BJ (cell line): ENCODE measurements around the gene SKI. TPM values are rescaled to one million over a fixed set of nuclear protein-coding genes. Genes with fewer than 3 reads are reported as not detected.

Experiments used
- CTCF ChIA-PET: fragments of 350-600 bp; formaldehyde crosslinking; extraction: SDS; loops from one replicate; lab custom pipeline; 2021; ENCODE audit warnings: antibody characterized with exemption, inconsistent platforms; lab: Yijun Ruan, JAX
- POLR2A ChIA-PET: fragments of 300-600 bp; sonication (Branson Sonifier 250); formaldehyde crosslinking; extraction: SDS; loops from one replicate; lab custom pipeline; 2021; ENCODE audit warnings: antibody characterized with exemption; lab: Charles Lee
- DNase-seq: peaks from one replicate; pipeline ENCODE4 v3.0.0-alpha.2; 2011; ENCODE audit warnings: low read depth
- H3K27me3 ChIP-seq: 2 replicates; pipeline ENCODE4 v1.6.0; 2011; ENCODE audit warnings: low read length; ENCODE audit not compliant: control insufficient read depth, insufficient read depth
- H3K36me3 ChIP-seq: 2 replicates; pipeline ENCODE4 v1.5.1; 2011; ENCODE audit warnings: low read length; ENCODE audit not compliant: control insufficient read depth, insufficient read depth
- H3K4me3 ChIP-seq: 2 replicates; pipeline ENCODE4 v1.5.1; 2011; ENCODE audit warnings: low read depth, mild to moderate bottlenecking, control low read depth, low read length
- polyA plus RNA-seq: library from polyadenylated mRNA; depleted of rRNA; stranded (reverse); fragments of >200 nt; gene quantifications from 2 replicates; pipeline ENCODE4 v1.2.3, GENCODE V29; 2011
- TF ChIP-seq, protein P1 (sequence below): IDR thresholded peaks from 2 replicates; pipeline ENCODE4 v1.5.1; 2011; ENCODE audit warnings: low read depth, mild to moderate bottlenecking, control low read depth, inconsistent platforms, low read length, moderate library complexity; ENCODE audit not compliant: insufficient read depth

The SKI gene
- polyA plus RNA-seq, 1 experiment = 5.1 TPM

DNA sequence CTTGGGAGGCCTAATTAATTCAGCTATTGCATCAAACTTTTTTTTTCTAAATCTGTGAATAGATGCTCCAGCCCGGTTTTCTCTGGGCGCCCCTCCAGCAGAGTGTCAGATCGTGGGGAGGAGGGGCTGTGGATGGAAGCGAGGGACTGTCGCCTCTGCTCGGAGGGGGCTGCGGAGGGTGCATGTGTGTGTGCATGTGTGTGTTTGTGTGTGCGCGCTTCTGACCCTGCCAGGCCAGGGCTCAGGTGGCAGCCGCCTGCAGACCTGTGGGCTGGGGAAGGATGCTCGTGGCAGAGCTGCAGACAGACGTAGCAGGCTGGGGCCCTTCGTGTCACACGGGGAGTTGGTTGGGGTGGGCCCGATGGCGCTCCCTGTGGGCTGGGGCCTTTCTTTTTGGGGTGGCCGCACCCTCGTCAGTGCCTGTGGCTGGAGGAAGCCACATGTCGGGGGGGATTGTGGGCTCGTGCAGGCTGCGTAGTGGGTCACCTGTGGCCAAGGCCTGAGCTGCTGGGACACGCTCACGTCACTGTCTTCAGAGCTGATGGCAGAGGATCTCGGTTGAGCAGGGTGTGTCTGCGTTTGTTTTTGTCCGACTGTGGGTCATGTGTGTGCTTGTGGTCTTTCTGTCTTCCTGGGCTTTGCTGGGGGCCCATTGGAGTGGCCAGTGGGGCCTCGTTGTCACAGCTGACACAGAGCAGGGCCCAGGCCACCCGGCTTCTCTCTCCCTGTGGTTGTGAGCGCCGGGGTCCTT, 2.8 kb downstream of the SKI start:
- POLR2A ChIA-PET = no interaction called here
- no peaks in the 10 kb centered on the region for H3K27me3 ChIP-seq
- no peak for DNase-seq
- H3K36me3 ChIP-seq = peaks cover 6% of the 10 kb centered on the region
- CTCF ChIA-PET = interaction anchor here (0.7 to 6.3 kb wide), 9 partner anchors 22 to 151 kb away, joined by 3 to 47 read pairs (median 4); partner anchors contain the start of gene FAAP20
- peak overlapping the region; percentile 80 for H3K4me3 ChIP-seq
- TF ChIP-seq, protein P1, sequence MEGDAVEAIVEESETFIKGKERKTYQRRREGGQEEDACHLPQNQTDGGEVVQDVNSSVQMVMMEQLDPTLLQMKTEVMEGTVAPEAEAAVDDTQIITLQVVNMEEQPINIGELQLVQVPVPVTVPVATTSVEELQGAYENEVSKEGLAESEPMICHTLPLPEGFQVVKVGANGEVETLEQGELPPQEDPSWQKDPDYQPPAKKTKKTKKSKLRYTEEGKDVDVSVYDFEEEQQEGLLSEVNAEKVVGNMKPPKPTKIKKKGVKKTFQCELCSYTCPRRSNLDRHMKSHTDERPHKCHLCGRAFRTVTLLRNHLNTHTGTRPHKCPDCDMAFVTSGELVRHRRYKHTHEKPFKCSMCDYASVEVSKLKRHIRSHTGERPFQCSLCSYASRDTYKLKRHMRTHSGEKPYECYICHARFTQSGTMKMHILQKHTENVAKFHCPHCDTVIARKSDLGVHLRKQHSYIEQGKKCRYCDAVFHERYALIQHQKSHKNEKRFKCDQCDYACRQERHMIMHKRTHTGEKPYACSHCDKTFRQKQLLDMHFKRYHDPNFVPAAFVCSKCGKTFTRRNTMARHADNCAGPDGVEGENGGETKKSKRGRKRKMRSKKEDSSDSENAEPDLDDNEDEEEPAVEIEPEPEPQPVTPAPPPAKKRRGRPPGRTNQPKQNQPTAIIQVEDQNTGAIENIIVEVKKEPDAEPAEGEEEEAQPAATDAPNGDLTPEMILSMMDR = no peak

DNA sequence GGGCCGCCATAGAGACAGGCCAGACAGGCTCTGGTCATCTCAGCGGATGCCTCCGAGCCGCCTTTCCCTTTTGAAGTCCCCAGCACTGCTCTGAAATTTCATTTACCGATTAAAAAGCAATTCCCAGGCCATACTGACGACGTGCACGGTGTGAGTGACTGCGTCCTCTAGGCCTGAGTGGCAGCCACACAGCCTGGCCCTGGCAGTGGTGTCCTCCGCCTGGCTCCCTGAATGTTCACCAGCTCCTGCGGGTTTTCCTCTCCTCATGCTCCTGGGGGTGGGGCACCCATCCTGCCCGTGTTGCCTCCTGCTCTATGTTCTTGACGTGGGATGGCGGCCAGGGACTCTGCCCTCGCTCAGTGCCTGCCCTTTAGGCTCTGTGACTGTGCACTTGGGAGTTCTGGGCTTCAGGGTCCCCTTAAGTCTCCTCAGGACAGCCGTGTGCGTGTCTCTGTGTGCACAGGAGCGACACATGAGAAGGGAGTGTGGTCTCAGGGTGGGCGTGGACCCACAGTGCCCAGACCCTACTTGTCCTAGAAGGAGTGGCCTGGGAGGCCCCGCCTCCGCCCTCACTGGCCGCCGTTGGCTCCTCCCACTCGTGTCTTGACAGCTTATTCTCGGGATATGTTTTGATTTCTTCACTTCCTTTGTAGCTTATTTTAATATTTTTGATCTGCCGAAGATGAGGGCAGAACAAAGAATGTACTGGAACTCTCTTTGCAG, 3.6 kb downstream of the SKI start:
- Histone ChIP-seq H3K27me3 (no peaks in the 10 kb centered on the region), H3K36me3 (peaks cover 6% of the 10 kb centered on the region), H3K4me3 (peak overlapping the region; percentile 80)
- no peak for DNase-seq
- ChIA-PET CTCF (interaction anchor here (0.7 to 6.3 kb wide), 6 partner anchors 25 to 150 kb away, joined by 3 to 47 read pairs (median 7); partner anchors contain the start of gene FAAP20), POLR2A (interaction anchor here (0.6 kb wide), 1 partner anchor 59 kb away, joined by 3 read pairs; no protein-coding TSS in a partner anchor)
- TF ChIP-seq, protein P1 = no peak

DNA sequence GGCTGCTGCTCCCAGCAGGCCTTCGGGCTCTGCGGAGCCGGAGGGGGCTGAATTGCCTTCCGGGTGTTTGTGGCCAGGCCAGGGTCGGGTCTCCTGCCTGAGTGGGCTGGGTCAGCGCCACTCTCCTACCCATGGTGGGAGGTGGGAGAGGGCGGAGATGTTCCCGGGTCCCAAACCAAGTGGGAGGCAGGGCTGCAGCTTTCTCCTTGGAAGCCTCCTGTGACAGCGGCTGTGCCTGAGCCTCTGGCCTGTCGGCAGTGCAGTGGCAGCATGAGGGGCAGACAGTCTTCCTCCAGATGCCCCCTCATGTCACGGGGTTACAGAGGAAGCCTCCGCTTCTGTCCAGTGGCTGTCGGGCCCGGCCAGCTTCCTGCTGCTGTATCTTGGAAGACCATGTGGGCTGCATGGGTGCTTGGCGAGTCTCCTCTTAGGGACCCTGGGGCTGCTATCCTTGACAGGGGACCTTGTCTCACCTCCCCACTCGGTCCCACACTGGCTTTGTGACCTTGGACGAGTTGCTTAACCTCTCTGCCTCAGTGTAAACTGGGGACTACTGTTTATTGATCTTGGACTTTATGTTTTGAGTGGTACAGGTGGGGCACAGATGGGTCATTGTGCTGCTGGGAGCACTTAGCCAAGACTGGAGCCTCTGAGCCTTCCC, 4.3 kb downstream of the SKI start:
- ChIA-PET CTCF (interaction anchor here (1.6 to 6.3 kb wide), 3 partner anchors 25 to 150 kb away, joined by 3 to 47 read pairs (median 27); partner anchors contain the start of gene FAAP20), POLR2A (interaction anchor here (0.6 kb wide), 1 partner anchor 58 kb away, joined by 3 read pairs; no protein-coding TSS in a partner anchor)
- DNase-seq = no peak
- Histone ChIP-seq H3K27me3 (no peaks in the 10 kb centered on the region), H3K36me3 (peaks cover 7% of the 10 kb centered on the region), H3K4me3 (peak overlapping the region; percentile 80)
- TF ChIP-seq, protein P1 = no peak

DNA sequence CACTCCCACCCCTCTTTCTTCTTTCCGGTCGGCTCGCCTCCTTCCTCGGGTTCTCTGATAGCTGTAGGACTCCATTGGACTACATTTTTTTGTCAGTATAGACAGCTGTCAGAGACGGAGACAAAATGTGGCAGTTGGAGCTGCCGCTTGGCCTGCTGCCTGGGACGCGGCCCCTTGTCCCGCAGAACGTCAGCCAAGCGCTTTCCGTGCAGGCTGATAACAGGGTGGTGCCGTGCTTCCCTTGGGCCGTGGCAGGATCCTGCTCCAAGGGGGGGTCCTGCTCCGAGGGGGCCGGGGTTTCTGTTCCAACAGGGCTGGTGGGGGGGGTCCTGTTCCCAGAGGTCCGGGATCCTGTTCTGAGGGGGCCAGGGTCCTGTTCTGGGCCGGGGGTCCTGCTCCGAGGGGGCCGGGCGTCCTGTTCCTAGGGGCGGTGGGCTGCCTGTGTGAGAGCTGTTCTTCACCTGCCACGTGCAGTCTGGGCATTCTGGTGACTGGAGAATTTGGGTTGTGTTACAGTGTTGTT, 4.9 kb downstream of the SKI start:
- POLR2A ChIA-PET = no interaction called here
- no peaks in the 10 kb centered on the region for H3K27me3 ChIP-seq
- CTCF ChIA-PET = interaction anchor here (2.1 to 6.3 kb wide), 3 partner anchors 38 to 149 kb away, joined by 6 to 47 read pairs (median 14); partner anchors contain the start of gene FAAP20
- no peak for DNase-seq
- H3K4me3 ChIP-seq = peak overlapping the region; percentile 80
- H3K36me3 ChIP-seq = peaks cover 8% of the 10 kb centered on the region
- TF ChIP-seq, protein P1 = no peak
